Stimulated activated CD4-positive, alpha-beta T cell treated with anti-CD3 and anti-CD28 coated beads, TNF-alpha, amount 100 ng/mL, for 1 hour (primary cell): Measurements from ENCODE around the gene NPB.

Experiments
- DNase-seq, 3 donors: peaks; one replicate each; pipeline ENCODE4 v3.0.0-alpha.2; 2020; ENCODE audit warnings: low read depth in 3 of 3, low spot score in 1 of 3

The NPB gene

DNA sequence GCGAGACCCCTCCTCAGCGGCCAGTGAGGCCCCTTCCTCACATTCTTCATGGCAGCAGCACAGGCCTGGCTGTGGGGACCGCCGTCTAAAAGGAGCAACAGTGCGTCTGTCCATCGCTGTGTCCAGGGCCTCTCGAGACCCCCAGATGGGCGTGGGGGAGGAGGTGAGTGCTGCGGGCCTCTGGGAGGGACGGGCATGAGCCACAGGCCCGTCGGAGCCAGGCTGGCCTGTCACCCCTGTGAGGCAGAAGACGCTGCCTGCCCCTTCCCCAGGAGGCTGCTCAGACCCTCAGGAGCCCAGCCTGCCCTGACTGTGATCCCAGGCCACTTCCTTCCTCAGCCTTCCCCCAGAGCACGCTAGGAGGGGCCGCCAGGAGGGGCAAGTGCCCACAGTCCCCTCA is 37.2 kb downstream of the NPB start:
- DNase-seq, result no peak

- DNase-seq, result no peak
Observed at GRCh38 chr17:81939881-81940385, 37.9 kb downstream of the NPB start.

DNA sequence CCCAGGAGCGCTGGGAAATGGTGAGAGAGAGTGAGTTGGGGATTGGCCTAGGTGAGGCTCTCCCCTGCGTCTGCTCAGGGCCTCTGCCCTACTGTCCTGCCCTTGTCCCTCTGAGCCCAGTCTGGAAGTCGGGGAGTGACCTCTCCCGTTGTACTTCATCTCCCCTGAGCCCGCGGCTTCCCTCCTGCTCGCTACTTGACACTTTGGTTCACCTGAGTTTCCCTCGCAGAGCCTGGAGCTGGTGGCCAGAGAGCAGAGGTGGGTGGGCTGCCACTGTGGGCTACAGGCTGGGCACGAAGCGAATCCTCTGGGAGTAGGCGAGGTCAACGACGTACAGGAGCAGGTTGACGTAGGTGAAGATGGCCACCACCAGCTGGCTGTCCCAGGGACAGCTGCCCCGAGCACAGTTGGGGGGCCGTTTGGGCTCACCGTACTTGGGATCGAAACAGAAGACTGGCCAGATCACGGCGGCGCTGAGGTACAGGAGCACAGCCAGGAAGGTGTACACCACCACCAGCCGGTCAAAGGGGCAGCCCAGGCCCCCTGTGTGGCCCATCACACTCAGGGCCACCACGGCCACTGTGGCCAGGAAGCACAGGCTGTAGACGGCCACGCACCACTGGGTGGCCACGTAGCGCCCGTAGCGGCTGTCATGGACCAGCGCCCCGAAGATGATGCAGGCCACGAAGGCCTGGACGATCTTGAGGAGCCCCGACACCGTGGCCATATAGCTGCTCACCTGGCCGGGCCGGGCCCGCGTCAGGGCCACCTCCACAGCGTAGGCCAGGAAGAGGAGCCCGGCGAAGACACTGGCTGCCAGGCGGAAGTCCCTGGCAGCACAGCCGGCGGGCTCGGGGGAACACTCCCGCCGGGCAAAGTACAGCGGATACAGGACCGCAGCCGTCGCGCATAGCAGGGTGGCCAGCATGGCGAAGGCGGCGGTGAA is 38.8 kb downstream of the NPB start:
- DNase-seq, result no peak

- DNase-seq, result no peak
Observed at GRCh38 chr17:81941484-81942166, 39.6 kb downstream of the NPB start.

- no peak for DNase-seq
Observed at GRCh38 chr17:81942167-81942553, 40.1 kb downstream of the NPB start.

DNA sequence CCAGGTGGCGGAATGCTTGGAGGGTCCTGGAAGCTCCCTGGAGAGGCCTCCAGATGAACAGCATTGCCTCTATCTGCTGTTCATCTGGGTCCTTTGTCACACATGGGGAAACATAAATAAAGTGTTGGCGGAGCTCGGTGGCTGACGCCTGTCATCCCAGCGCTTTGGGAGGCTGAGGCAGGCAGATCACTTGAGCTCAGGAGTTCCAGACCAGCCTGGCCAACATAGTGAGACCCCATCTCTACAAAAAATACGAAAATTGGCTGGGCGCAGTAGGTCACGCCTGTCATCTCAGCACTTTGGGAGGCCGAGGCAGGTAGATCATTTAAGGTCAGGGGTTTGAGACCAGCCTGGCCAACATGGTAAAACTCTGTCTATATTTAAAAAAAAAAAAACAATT is 42.8 kb downstream of the NPB start:
- DNase-seq, result no peak

- DNase-seq, result no peak
Observed at GRCh38 chr17:81947189-81947588, 45.2 kb downstream of the NPB start, which contains the start of gene MYADML2. TSS of gene MYADML2 (minus strand) at chr17:81947233. CDS start at chr17:81941741, 5,492 bp downstream.

DNA sequence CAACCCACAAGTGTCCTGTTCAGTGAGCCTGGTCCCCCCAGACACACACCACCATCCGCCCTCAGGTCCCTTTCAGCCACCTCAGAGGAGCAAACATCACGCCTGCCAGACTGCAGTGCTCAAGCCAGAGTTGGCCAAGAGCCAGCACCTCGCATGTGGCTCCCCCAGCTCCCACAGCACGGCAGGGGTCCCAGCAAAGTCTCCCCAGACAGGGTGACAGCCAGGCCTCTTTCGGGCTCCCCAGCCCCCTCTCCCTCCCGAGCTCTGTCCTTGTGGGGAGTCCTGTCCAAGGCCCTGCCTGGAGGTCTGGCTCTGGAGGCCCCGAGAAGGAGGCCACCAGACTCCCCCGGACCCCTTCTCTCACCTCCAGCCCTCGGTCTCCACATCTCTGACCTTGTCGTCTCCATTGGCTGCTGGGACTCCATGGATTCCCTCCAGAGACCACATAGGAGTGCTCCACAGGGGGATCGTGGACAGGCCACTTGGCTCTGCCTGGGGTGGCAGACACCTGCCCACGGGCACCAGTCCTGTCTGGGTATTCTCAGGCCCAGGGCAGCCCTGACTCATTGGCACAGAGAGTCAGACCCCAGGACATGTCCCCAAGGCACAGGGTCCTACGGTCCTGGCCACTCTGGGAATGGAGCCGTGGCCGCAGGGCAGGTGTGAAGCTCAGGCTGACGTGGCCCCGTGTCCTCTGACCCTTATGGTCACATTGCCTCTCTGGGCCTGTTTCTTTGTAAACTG is 46.8 kb downstream of the NPB start:
- DNase-seq, result no peak

DNA sequence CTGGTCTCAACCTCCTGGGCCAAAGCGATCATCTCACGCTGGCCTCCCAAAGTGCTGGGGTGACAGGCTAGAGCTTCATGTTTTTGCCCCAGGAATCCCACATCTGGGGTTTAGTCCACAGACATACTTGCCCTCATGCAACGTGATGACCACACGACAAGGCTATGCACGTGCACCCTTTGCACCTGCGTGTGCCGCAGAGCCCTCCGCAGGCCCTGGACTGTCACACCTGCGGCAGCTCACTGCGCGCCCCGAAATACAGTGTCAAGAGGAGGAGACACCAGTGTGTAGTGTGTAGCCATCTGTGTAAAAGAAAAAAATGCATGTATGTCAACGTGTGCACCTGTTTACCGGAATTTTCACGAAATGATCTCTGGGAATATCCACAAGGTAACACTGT is 48.5 kb downstream of the NPB start:
- DNase-seq, result no peak

GRCh38 chr17:81951785-81952684 is 50.0 kb downstream of the NPB start:
- no peak for DNase-seq
